HG02571 (cell line): ENCODE measurements around the gene TEX264.
"Not testable (repeated sequence)": the region's sequence is repeated elsewhere in the genome, so short reads cannot be mapped to it uniquely, and the experiment has no call there.

Experiments used
- ATAC-seq: cut with Tn5 transposase; IDR thresholded peaks from one replicate; pipeline ENCODE4 v1.9.1; 2021; ENCODE audit warnings: mild to moderate bottlenecking, moderate library complexity; ENCODE audit not compliant: unreplicated experiment

TEX264 gene, protein sequence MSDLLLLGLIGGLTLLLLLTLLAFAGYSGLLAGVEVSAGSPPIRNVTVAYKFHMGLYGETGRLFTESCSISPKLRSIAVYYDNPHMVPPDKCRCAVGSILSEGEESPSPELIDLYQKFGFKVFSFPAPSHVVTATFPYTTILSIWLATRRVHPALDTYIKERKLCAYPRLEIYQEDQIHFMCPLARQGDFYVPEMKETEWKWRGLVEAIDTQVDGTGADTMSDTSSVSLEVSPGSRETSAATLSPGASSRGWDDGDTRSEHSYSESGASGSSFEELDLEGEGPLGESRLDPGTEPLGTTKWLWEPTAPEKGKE

DNA sequence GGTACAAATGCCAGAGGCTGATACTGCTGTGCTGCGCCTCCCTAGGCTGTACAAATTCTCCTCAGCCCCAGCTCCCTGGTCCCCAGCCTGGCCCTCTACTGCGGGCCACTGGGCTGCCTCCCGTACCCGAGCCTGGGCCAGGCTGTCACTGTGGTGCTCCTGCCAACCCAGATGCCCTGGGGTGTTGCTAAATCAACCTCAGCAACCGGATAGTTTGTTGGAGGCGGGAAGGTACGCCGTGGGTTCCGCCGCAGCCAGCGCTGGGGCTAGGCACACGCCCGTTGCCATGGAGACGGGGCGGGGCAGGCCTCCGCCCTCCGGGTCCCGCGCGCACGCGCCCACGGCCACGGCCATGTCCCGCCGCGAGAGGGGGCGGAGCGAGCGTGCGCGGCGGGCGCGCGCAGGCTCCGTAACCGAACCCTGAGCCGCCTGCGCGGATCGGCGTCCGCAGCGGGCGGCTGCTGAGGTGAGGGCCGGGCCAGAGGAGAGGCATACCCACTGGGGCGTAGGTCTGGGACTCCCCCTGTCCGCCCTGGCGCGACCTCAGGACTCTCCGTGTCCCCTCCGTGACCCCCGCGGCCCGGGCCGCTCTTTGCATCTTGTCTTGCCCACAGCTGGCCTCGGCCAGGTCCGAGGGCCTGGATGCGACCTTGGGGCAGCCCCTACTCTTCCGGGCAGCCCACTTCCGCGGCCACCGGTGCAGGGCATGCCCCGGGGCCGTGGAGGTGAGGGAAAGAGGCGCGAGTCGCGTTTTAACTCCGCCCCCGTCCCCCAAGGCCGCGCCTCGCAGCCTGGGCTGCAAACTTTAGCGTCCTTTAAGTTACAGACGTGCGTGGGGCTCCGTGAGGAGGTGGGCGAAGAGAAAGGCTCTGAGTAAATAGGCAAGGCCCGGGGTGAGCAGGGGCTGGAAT is at the start of gene TEX264:
Gene TEX264, plus strand, starts transcription at position 430 of the 911 bp plus-strand sequence. CDS start 3,053 bp downstream, outside the sequence.
- peak; percentile 73 for ATAC-seq

- no peak for ATAC-seq
These were observed 48.6 kb upstream of the TEX264 start for GRCh38 chr3:51622413-51622812.

DNA sequence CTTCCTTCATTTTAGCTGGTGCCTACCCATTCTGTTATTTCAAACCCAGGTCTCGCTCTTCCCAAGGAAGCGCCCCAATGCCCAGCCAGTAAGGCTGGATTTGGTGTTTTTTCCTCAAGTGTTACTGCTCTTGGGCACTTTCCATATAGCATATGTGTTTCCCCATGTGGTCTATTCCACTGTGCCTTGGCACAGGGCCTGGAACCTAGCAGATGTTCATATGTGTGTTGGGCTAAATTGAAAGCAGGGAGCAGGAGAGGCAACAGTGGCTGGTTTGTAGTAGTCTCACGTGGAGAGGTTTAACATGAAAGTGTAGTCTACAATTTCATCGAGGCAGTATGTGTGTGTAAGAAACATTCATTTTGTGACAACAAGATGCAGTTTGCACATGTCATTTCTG is 48.2 kb upstream of the TEX264 start:
- ATAC-seq = no peak

- no peak for ATAC-seq
These were observed 40.5 kb upstream of the TEX264 start for GRCh38 chr3:51630513-51630912.

DNA sequence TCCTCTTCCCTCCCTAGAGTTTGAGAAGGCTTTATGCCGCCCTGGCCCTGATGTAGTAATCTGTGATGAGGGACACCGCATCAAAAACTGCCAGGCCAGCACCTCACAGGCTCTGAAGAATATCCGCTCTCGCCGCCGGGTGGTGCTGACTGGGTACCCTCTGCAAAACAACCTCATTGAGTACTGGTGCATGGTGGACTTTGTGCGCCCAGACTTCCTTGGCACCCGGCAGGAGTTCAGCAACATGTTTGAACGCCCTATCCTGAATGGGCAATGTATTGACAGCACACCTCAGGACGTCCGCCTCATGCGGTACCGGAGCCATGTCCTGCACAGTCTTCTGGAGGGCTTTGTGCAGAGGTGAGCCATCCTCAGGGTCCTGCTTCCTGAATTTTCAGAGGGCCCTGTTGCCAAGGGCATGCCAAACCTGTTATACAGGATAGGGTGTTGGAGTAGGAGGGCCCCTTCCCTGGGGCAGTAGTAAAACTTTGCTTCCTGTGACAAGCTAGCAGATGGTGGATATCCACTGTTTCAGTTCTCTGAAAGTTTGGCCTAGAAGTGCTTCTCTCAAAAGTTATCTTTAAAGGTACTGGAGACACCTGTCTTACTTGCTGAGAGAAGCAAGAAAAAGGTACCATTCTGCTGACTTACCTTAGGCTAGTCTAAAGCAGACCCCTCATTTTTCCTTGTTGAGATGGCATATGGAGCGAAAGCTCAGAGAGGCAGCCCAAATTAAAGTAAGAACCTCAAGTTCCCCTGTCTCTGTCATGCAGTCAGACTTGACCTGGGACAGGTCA is 33.7 kb upstream of the TEX264 start:
- no peak for ATAC-seq

DNA sequence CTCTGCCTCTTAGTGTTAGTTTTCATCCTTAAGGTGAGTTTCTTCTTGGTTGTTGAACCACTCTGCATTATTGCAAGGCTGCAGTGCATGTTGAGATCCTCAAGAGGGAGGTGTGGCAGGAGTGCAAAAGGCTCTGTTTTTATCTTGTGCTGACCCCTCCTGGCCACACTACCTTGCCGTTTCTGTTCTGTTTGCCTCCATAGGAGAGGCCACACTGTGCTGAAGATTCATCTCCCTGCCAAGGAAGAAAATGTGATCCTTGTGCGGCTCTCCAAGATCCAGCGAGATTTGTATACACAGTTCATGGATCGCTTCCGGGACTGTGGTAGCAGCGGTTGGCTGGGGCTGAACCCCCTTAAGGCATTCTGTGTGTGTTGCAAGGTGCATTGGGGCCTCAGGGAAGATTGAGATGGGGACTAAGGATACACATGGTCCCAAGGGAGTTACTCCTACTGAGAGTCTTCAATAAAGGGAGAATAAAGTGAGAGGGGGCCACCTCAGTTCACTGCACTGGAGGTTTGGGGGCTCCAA is 33.0 kb upstream of the TEX264 start:
- no peak for ATAC-seq

DNA sequence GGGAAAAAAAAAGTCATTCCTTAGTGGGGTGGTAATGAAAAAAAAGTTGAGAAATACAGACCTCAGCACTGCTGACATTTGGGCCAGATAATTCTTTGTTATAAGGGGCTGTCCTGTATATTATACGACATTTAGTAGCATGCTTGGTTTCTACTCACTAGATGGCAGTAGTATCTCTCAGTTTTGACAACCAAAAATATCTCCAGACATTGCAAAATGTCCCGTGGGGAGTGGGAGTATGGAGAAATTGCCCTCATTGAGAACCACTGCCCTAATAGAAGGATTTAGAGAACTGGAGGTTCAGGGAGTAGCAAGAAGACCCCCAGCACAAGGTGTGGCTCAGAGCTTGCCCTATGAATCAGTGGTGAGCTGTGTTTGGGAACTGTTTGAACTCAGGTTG is 28.6 kb upstream of the TEX264 start:
- no peak for ATAC-seq

GRCh38 chr3:51646091-51646490 is 25.0 kb upstream of the TEX264 start:
- ATAC-seq = no peak

- not testable (repeated sequence) for ATAC-seq
These were observed 18.9 kb upstream of the TEX264 start for GRCh38 chr3:51652103-51652502.

- not testable (repeated sequence) for ATAC-seq
These were observed 17.6 kb upstream of the TEX264 start for GRCh38 chr3:51653409-51653808.

- ATAC-seq = no peak
These were observed 13.8 kb upstream of the TEX264 start for GRCh38 chr3:51657234-51657633.

- ATAC-seq = no peak
These were observed 11.1 kb upstream of the TEX264 start for GRCh38 chr3:51659942-51660341.

DNA sequence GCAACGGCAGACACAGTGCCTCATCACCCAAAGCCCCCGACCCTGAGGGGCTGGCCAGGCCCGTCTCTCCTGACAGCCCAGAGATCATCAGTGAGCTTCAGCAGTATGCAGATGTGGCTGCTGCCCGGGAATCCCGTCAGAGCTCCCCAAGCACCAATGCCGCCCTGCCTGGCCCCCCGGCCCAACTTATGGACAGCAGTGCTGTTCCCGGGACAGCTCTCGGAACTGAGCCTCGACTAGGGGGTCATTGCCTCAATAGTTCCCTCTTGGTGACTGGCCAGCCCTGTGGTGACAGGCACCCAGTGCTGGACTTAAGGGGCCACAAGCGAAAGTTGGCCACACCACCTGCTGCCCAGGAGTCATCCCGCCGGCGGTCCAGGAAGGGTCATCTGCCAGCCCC is 8.6 kb upstream of the TEX264 start:
- ATAC-seq = no peak

DNA sequence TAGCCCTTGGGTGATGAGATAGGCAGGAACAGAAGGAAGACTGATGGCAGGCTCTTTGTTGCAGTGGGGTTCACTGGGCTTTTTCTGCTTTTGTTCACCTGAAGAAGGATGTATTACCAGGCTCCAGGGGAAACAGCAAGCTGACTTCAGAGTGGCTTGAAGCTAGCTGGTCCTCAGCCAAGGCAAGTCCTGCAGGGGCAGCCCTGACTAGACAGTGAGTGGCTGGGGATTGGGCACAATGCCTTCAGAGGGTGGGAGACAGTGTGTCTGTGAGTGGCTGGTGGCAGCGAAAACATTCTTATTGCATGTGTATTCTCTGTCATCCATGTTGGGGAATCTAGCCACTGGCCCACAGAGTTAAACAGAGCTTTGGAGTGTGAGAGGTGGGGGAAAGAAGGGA is 2.3 kb upstream of the TEX264 start:
- no peak for ATAC-seq

GRCh38 chr3:51669241-51670052 is 1.6 kb upstream of the TEX264 start:
- ATAC-seq = no peak

DNA sequence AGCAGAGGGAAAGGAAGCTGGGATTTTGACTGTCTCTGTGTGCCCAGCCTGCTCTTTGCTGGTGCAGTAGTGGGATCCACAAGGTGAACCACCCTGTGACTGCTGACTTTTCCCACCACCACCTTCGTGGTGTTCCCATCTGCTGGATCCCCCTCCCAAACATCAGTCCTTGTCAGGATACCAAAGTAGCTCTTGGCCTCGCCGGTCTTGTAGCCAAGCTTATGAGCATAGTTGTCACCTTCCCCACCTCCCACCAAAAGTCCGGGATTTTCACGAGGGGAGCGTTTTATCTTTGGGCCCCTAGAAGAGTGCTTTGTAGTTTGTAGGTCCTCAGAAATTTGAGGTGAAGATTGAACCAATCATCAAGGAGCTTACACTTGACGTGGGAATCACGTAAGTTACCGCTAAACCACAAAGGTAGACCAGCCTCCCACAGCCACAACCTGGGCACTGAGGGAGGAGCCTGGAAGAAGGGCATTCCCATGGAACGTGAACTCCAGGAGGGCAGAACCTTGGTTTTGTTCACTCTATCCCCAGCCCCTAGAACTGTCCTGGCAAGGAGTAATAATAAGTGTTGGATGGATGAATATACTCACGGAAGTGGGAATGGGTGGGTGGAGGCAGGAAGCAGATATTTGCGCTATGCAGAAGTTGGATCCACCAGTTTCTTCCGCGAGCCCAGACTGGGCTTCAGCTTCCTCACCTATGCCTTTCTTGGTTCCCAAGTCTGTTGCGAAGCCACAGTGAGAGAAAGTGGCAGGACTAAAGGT is 814 bp upstream of the TEX264 start:
- ATAC-seq = no peak

- peak; percentile 22 for ATAC-seq
These were observed 853 bp downstream of the TEX264 start for GRCh38 chr3:51671734-51672475.

DNA sequence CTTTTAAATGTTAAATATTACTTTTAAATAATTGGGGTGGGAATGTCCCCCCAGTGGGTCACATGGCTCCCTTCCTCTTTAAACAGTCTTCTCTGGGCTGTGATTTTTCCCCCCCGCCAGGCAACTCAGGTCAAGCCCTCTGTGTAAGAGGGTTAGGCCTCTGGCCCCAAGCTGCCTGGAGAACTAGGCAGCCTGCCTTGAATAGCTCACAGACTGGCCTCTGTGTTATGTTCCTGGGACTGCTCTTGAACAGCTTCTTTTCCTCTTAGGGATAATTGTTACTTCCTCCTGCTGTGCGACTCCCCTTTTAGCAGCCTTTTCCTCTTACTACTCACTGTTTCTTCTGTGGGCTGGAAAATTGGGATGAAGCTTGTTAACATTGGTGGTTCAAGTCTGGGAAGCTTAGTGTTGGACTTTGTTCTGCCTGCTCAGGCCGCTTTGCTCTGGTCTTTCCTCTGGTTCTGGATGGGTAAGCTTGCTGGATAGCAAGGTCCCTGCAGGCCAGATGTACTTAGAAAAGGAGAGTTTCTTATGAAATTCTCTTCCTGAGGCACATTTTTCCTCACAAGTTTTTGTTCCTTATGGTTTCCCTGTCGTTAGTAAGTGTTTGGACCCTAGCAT is 2.2 kb downstream of the TEX264 start:
- no peak for ATAC-seq
